SK-N-DZ (cell line): ENCODE measurements around the gene STPG3. TPM values are rescaled to one million over a fixed set of nuclear protein-coding genes. Genes with fewer than 3 reads are reported as not detected.

ENCODE experiments used
- DNase-seq: peaks from one replicate; pipeline ENCODE4 v3.0.0-alpha.2; 2015; ENCODE audit warnings: low spot score
- polyA plus RNA-seq, 2 experiments: library from polyadenylated mRNA; depleted of rRNA; stranded (reverse); fragments of >200 nt; gene quantifications; 2 replicates each; pipeline ENCODE4 v1.2.3, GENCODE V29; 2014

The STPG3 gene
- not detected in 2 replicates for polyA plus RNA-seq (2014; cell fraction: cytosol; rRNA removed)
- polyA plus RNA-seq (2014; cell fraction: nucleus; rRNA removed) = 0.70 and 1.4 TPM in 2 replicates

DNA sequence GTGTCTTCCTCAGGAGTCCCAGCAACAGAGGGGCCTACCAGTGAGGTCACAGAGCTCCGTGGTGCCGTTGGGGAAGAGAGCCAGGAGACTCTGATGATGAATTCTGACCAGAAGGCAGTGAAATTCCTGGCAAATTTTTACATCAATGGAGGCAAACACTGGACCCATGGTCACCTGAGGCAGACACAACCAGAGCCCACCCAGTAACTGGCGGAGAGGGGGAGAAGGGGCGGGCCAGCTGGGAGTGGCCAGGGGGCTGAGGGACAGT is at the start of gene STPG3:
Gene STPG3 (plus strand): TSS at position 93 of the 268 bp plus-strand sequence. CDS start 1 bp downstream, at position 94.
- no peak for DNase-seq

DNA sequence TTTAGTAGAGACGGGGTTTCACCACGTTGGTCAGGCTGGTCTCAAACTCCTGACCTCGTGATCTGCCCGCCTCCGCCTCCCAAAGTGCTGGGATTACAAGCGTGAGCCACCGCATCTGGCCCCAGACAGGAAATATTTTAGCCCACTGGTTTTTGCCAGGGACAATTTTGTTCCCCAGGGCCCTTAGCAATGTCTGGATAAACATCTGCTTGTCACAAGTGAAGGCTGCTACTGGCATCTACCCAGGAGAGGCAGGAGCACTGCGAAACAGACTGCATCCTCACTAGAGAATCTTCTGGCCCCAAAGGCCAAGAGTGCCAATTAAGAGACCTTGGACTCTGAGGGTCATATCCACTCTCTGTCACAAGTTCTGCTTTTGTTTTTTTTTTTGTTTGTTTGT is 48.1 kb upstream of the STPG3 start:
- DNase-seq = no peak

DNA sequence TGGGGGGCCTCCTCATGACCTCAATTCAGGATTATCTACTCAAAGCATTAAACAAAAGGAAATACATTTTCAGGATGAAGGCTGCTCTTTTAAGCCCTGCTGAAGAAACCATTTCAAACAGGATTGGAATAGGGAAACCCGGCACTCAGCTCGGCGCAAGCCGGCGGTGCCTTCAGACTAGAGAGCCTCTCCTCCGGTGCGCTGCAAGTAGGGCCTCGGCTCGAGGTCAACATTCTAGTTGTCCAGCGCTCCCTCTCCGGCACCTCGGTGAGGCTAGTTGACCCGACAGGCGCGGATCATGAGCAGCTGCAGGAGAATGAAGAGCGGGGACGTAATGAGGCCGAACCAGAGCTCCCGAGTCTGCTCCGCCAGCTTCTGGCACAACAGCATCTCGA is 46.4 kb upstream of the STPG3 start:
- DNase-seq = no peak

DNA sequence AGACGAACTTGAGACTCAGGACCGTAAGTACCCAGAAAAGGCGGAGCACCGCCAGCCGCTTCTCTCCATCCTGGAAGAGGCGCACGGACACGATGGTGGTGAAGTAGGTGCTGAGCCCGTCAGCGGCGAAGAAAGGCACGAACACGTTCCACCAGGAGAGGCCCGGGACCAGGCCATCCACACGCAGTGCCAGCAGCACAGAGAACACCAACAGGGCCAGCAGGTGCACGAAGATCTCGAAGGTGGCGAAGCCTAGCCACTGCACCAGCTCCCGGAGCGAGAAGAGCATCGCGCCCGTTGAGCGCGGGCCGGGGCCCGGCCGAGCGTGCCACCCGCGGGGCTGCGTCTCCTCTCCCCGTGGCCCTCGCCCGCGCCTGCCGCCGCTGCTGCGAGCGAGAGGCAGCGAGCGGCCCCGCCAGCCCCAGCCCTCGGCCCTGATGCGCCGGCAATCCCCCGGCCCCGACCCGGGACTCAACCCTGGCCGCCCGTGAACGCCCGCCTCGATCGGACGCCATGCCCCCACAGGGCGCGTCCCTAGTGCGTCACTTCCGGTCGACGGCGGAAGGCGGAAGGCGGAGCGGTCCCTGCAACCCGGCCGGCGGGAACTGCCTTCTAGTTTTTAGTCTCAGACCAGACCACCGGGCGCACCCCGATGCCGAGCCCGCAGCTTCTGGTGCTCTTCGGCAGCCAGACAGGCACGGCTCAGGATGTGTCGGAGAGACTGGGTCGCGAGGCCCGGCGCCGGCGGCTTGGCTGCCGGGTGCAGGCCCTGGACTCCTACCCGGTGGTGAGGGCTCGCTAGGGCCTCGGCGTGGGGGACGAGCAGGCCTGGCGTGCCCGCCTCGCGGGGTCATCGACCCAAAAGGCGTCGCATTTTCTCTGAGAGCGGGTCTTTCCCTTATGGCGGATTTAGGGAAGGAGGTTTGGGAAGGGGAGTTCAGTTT is 45.7 kb upstream of the STPG3 start, which contains the start of the genes NDOR1 and TMEM203:
Gene NDOR1 (plus strand): TSS at position 575 of the 944 bp plus-strand sequence. CDS start 78 bp downstream, at position 653.
Gene TMEM203 (minus strand): TSS at position 523 of the 944 bp plus-strand sequence. CDS start 234 bp downstream, at position 289.
- peak; percentile 83 for DNase-seq

DNA sequence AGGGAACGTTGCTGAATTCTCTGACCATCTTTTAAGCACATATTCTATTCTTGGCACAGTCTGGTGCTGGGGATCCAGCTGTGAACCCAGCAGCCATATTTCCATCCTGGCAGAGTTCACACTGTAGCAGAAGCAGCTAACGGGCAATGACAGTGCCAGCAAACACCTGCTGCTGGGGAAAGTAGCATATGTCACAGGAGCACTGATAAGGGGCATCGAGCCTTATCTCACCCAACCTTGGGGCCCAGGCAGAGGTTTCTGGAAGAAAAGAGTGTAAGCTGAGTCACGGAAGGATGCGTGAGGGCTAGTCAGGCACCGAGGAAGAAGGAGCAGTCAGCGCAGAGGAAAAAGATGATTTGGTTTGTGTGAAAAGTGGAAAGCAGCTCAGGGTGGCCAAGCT is 44.5 kb upstream of the STPG3 start:
- no peak for DNase-seq

DNA sequence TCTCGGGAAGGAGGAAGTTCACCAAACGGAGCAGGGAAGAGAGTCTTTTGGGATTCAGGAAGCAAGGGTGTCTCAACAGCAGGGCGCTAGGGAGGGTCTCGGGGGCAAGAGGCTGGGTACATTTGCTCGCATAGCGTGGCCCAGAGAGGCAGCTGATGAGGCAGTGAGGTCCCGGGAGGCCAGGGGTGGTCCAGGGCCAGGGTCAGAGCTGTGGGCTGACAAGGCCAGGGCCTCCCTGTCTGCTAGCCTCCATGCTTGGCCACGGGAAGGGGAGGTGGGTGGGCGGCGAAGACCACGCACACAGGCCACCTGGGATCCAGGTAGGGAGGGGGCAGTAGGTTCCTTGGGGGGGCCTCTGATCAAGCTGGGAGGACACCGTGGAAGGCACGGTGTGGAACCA is 39.6 kb upstream of the STPG3 start:
- DNase-seq = no peak

DNA sequence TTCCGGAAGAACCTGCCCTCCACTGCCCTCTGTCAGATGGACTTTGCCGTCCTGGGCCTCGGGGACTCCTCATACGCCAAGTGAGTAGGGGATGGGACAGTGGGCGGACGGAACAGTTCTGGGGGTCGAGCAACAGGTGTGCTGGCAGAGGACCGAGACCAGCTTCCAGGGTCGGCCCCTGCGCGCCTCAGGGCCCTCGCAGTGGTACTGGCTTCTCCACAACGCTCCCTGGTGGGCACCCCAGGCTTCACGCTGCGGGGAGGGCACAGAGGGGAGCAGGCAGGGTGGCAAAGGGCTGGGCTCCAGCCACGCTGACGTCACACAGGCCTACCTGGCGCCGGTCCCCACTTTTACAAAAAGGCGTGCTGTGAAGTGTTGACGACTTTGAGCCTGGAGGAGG is 38.6 kb upstream of the STPG3 start:
- no peak for DNase-seq

DNA sequence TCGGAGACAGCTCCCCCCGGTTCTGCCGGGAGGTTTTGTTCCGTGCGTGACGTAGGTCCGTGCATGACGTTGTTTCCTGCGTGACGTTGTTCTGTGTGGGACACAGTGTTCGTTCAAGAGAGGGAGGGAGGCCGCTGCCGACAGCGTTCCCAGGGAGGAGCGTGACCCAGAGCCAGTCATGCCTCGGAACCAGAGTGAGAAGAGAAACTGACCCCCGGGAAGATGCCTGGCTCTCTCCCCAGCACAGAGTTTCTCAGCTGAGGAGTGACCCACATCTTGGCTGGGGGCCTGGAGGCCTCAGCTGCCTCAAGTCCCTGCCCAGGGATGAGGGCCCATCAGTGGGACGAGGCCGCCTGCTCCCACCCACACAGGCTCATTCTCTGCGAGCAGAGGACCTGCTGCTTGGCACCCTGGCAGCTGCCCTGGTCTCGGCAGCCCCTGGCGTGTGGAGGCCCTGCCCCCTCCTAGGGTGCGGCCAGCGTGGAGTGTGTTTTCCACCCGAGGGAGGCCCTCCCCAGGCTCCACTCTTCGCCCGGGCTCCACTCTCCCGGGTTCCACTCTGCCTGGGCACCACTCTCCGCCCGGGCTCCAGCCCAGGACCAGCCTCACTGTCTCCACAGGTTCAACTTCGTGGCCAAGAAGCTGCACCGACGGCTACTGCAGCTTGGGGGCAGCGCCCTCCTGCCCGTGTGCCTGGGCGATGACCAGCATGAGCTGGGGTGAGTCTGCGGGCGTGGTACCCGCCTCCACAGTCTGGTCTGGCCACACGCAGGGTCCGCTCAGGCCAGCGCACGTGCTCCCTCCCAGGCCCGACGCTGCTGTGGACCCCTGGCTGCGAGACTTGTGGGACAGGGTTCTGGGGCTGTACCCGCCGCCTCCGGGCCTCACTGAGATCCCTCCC is 37.7 kb upstream of the STPG3 start:
- no peak for DNase-seq

DNA sequence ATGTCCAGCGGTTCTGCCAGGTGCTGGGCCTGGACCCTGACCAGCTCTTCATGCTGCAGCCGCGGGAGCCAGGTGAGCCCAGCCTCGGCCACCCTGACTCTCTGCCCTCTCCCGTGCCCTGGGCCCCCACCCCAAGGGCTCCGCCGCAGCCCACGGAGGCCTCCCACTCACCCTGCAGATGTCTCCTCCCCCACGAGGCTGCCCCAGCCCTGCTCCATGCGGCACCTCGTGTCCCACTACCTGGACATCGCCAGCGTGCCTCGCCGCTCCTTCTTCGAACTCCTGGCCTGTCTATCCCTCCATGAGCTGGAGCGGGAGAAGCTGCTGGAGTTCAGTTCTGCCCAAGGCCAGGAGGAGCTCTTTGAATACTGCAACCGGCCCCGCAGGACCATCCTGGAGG is 36.5 kb upstream of the STPG3 start:
- no peak for DNase-seq

DNA sequence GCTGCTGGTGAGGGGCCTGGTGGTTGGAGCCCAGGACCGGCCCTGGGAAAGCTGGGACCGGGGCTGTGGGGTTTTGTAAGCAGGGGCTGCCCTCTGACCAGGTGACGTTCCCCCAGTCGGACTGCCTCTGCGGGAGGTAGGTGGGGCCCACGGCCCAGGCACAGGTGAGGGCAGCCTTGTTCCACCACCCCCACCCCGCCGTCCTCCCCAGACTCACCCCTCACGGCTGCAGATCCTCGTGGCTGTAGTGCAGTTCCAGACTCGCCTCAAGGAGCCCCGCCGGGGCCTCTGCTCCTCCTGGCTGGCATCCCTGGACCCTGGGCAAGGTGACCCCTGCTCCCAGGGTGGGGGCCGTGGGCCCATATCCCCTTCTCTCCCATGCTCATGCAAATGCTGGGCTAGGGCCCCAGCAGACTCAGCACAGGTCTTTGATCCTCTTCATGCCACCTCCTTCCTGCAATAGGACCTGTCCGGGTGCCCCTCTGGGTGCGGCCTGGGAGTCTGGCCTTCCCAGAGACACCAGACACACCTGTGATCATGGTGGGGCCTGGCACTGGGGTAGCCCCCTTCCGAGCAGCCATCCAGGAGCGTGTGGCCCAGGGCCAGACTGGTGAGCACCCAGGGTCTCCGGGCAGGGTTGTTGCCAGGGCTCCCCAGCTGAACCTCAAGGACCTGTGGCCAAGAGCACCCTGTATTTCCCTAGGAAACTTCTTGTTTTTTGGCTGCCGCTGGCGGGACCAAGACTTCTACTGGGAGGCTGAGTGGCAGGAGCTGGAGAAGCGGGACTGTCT is 35.7 kb upstream of the STPG3 start:
- DNase-seq = no peak

DNA sequence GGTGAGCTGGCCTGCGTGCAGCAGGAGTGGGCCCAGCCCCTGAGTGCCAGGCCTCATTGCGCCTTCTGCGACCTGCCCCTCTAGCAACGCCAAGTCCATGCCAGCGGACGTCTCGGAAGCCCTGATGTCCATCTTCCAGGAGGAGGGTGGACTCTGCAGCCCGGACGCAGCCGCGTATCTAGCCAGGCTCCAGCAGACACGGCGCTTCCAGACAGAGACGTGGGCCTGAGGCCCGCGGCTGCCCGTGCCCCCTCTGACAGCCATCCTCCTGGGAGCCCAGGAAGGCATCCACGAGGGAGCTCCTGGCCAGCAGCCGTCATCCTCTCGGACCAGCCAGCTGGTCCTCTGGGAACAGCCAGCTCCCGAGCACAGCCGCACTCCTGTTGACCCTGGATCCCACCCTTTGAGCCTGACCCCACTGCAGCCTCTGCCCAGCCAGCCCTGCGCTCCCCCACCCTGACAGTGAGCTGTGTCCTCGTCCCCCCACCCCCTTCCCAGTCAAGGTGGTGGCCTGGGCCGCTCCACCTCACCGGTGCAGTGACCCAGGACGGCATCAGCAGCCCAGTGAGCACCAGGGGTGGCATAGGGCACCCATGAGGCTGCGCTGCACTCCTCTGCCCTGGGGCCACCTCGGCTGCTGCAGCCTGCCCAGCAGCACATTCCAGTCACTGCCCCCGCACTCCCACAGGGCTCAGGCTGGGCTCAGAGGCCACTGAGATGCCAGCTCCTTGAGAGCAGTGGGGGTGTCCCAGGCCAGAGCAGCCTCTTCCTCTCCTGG is 34.7 kb upstream of the STPG3 start:
- no peak for DNase-seq

DNA sequence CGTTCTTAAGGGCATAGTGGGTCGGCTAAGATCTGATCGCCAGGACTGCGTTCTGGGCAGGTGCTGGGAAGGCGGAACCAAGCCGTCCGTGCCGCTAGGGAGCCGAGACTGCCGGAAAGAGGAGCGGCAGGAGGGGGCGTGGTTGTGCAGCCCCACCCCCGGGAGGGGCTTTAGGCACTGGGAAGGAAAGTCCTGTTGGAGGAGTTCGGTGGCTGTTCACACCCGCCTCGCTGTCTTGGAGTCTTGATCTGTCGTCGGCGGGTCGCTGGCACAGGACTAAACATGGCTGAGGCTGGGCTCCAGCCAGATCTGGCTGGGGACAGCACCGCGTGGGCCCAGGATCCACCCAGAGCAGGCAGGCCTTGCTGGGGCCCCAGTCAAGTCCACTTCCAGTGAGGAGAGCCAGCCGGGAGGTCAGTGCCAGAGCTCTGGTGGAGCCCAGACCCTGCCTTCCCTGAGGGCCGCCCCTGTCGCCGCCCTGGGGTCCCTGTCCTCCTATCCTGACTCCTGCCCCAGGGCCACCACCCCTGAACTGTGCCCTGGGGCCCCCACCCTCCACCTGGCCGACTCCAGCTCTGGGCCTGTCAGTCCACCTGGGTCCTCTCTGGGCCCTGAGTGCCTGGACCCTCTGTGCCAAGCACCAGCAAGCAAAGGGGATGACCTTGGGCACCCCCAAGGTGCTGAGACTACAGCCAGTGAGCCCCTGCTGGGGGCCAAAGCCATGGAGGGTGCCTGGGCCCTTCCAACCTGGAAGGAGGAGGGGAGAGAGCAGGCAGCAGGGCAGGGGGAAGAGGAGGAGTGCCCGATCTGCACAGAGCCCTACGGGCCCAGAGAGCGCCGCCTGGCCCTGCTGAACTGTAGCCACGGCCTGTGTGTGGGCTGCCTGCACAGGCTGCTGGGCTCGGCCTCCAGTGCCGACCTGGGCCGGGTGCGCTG is 33.5 kb upstream of the STPG3 start:
- no peak for DNase-seq

DNA sequence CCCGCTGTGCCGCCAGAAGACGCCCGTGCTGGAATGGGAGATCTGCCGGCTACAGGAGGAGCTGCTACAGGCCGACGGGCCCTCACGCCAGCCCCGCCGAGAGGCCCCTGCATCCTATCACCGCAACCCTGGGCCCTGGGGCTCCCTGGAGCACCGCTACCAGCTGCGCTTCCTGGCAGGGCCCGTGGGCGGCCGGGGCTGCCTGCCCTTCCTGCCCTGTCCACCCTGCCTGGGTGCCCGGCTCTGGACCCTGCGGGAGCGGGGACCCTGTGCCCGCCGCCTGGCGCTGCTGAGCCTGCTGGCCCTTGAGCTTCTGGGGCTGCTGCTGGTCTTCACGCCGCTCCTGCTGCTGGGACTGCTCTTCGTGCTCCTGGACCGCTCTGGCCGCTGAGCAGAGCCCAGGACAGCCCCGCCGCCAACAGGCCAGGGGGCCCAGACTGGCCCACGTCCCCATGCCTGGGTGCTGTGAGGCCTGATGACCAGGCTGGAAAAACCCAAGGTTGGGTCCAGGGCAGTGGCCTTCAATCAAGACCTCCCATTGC is 32.8 kb upstream of the STPG3 start:
- no peak for DNase-seq

DNA sequence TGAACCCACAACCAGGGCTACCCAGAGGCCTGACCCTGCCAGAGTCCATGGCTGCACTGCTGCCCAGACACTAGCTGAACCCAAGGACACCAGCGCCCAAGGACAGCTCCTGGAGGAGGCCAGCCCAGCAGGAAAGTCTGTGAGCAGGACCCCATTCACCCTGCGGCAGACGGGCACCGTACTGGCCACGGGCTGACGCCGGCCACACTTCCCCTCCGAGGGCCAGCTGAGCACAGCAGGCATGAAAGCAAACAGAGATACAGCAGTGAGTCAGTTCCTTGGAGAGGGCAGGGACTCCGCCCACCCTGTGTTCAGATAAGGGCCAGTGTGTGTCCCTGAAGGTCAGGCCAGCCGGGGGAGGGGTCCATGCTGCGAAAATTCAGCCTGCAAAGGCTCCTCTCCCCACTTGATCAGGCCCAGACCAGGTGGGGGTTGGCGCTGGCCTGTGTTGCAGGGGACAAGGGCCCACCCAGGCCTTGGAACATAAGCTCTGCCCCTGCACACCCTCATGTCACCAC is 32.3 kb upstream of the STPG3 start:
- DNase-seq = no peak

DNA sequence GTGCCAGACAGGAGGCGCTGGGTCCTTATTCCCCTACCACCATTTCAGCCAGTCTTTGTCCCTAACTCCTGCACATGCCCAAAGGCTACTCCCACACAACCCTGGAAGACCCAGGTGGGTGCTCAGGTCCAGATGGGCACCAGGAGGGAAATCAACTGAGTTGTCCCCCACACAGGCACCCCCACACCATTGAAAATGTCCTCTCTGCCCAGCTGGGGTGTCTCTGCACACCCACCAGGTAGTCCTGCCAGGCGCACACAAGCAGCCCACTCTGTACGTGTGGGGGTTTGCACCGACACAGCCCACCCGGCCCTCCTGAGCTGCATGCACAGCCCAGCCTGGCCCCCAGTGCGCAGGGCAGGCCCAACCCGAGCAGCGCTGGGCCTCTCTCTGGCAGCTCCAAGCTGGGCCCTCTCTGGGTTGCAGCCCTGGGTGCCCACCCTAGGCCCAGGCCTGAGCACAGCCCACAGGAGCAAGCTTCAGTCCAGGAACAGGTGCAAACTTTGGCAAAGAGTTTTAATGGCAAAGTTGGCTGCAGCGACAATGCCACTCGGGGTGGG is 31.2 kb upstream of the STPG3 start:
- no peak for DNase-seq

DNA sequence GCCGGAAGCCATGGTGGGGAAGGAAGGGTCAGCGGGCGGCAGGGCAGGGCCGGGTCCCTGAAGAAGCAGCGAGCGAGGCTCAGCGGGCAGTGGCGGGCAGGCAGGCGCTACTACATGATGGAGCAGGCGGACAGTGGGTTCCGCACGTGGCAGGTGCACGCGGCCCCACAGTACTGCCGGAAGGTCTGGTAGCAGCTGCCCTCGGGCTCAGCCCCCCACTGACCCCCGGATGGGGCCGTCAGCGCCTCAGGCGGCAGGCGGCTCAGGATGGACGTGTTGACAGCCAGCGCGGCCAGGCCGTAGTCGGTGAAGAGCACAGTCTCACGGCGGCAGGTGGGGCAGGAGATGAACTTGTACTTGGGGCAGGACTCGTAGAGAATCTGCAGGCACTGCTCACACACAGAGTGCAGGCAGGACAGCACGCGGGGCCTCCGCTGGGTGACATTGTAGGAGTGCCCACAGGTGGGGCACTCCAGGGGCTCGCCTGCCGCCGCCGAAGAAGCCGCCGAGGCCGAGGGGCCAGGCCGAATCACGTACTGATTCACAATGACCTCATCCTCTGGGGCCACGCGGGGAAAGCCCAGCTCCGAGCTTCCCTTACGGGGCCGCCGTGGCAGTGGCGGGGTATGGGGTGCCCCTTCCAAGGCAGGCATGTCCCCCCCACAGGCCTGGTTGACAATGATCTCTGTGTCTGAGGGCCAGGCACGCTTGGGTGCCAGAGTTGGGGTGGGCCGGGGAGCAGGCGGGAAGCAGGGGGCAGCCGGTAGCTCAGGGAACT is 30.6 kb upstream of the STPG3 start:
- DNase-seq = no peak

DNA sequence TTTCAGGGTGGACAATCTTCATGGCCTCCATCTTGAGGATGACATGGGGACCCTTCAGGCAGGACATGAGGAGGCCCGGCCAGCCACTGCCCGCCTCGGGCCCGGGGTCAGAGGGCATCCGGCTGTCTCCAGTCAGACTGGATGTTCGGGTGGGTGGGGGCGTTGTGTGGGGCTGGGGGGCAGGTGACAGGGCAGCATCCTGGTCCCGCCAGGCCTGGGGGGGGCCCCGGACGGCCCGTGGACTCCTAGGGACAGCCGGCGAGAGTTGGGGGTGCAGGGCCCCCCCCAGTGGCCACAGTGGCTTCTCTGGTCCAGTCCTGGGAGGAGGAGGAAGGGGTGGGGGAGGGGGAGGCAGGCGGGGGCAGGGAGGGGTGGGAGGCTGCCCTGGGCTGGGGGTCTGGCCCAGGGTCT is 30.0 kb upstream of the STPG3 start:
- DNase-seq = no peak
